Adrenal gland (tissue), 5 donors: ENCODE results near the gene LAD1.

ENCODE experiments used
- CTCF ChIP-seq, 6 experiments: fragments of 450-650 bp in 4 of 6; fragments of 200-600 bp in 2 of 6; sonication (generic) in 1 of 6; IDR thresholded peaks; 1 replicate in 5 of 6; 2 replicates in 1 of 6; pipeline versions ENCODE4 v1.5.1 to v1.8.0; 2016 to 2021; ENCODE audit warnings: antibody characterized with exemption in 6 of 6, mild to moderate bottlenecking in 2 of 6, moderate library complexity in 1 of 6
- POLR2A ChIP-seq, 2 donors: fragments of 450-650 bp; IDR thresholded peaks; one replicate each; pipeline ENCODE4 v1.6.1; 2017; ENCODE audit warnings: antibody characterized with exemption in 2 of 2, mild to moderate bottlenecking in 2 of 2, moderate library complexity in 1 of 2
- donor health status: DM: no; HTN: no; CAD: no.

- TF ChIP-seq CTCF (IDR thresholded peaks at IDR 0.05) (no peak), POLR2A (IDR thresholded peaks at IDR 0.05) (no peak)
Measured at GRCh38 chr1:201443747-201444146, 44.6 kb upstream of the LAD1 start.
